ENCODE results near the gene PBRM1.
A peak's percentile ranks its signal among the peaks of the same experiment; 100 is the strongest.

PBRM1 gene

GRCh38 chr3:52663098-52663497, 22.6 kb downstream of the PBRM1 start:
- DNase-seq: no peak

GRCh38 chr3:52660046-52660445, 25.7 kb downstream of the PBRM1 start:
- no peak for DNase-seq

- DNase-seq: no peak
Measured at GRCh38 chr3:52655895-52656294, 29.8 kb downstream of the PBRM1 start.

GRCh38 chr3:52651592-52651991, 34.1 kb downstream of the PBRM1 start:
- DNase-seq: no peak

- no peak for DNase-seq
Measured at GRCh38 chr3:52650439-52650838, 35.3 kb downstream of the PBRM1 start.

- DNase-seq: no peak
Measured at GRCh38 chr3:52649461-52650210, 36.1 kb downstream of the PBRM1 start.

GRCh38 chr3:52645549-52645948, 40.2 kb downstream of the PBRM1 start:
- DNase-seq: no peak

GRCh38 chr3:52636673-52637072, 49.0 kb downstream of the PBRM1 start:
- DNase-seq: peak; percentile 6

GRCh38 chr3:52633786-52634185, 51.9 kb downstream of the PBRM1 start:
- no peak for DNase-seq

- DNase-seq: no peak
Measured at GRCh38 chr3:52625041-52625440, 60.7 kb downstream of the PBRM1 start.

- DNase-seq: no peak
Measured at GRCh38 chr3:52623234-52623792, 62.4 kb downstream of the PBRM1 start.

GRCh38 chr3:52620580-52620979, 65.1 kb downstream of the PBRM1 start:
- no peak for DNase-seq

- DNase-seq: no peak
Measured at GRCh38 chr3:52615166-52615565, 70.5 kb downstream of the PBRM1 start.

GRCh38 chr3:52614689-52615088, 71.0 kb downstream of the PBRM1 start:
- DNase-seq: no peak

GRCh38 chr3:52609316-52609815, 76.3 kb downstream of the PBRM1 start:
- no peak for DNase-seq

- DNase-seq: no peak
Measured at GRCh38 chr3:52608337-52608736, 77.4 kb downstream of the PBRM1 start.

- no peak for DNase-seq
Measured at GRCh38 chr3:52606373-52607085, 79.2 kb downstream of the PBRM1 start.

- no peak for DNase-seq
Measured at GRCh38 chr3:52600258-52600657, 85.5 kb downstream of the PBRM1 start.

GRCh38 chr3:52596658-52597265, 89.0 kb downstream of the PBRM1 start:
- DNase-seq: no peak

- DNase-seq: no peak
Measured at GRCh38 chr3:52593103-52593502, 92.6 kb downstream of the PBRM1 start.

GRCh38 chr3:52574056-52574965, 111.4 kb downstream of the PBRM1 start:
- no peak for DNase-seq

- DNase-seq: no peak
Measured at GRCh38 chr3:52572221-52572620, 113.5 kb downstream of the PBRM1 start.
